Stimulated activated CD4-positive, alpha-beta T cell treated with anti-CD3 and anti-CD28 coated beads, Interleukin-1b, Interleukin-23, amount 100 ng/mL, for 1 hour (primary cell): ENCODE results near the gene SPTLC2.

Source experiments
- DNase-seq, 2 donors: peaks; one replicate each; pipeline ENCODE4 v3.0.0-alpha.2; 2020; ENCODE audit warnings: low read depth in 2 of 2

SPTLC2 gene

DNA sequence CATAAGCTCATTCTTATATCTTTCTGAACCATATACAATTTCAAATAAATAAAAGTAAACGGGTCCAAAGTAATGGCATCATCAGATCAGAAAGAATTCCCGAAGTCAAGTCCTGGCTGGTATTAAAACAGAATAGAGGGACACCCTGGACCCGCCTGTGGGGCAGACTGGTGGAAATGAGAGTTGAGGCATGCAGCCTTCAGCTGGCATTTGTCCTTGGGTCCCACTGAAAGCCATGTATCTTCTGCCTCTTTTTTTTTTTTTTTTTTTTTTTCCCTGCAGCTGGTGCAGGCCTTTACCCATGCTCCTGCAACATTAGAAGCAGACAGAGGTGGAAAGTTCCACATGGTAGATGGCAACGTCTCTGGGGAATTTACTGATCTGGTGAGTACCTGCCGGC lies 148.6 kb downstream of the SPTLC2 start:
- no peak for DNase-seq

DNA sequence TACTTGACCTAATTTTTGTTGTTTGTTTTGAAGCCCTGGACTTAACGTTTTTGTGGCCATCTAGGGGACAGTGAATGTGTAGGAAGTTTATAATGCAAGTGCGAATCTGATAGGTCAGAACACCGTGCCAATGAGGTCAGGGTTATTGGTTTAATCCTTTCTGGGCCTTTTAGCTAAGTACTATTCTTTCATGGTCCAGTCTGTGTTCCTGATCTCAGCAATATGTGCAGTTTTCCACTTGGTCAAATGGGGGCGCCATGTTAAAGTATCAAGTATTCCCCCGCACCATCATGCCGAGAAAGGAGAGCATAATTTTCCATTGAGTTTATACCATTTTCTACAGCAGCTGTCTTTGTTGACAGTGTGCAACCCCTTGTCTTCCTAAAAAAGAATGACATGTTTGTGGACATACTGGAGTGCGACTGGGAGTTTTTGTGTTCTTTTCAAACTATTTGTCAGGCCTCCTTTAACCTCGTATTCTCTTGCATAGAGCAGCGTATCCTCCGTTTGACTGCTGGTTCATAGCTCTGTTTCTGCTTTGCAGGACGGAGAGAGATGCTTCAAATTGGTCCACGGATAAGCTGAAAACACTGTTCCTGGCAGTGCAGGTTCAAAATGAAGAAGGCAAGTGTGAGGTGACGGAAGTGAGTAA lies 157.2 kb downstream of the SPTLC2 start:
- DNase-seq, result peak in 1 of 2 donors; percentile 30

DNA sequence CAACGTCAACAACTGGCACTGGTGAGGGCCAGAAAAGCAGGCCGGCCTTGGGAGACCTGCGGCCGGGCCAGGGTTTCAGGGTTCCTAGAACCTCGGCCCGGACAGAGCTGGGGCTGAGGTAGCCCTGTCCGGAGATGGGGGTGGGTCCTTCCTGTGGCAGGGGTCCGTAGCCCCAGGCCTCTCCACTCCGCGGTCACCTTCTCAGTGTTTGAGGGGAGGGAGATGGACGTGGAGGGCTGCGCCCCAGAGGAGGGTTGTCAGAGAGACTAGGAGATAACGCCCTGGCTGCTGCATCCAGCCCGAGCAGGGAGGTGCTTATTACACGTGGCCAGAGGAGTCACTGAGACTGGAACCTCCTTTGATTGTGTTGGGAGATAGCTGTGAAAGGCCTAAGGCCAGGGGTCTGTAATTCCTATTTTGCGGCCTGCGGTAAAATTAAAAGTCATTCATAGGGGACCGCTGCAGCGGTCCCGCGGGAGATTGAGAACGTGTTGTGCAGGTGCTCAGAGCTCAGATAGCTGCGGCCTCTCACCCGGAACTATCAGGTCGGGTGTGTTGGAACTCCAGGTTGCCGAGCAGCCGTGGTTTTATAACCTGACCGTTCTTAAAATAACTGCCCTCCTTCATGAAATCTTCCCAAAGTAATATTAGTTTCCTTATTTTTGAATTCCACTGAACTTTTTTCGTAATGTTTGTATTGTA lies 158.0 kb downstream of the SPTLC2 start:
- no peak for DNase-seq

DNA sequence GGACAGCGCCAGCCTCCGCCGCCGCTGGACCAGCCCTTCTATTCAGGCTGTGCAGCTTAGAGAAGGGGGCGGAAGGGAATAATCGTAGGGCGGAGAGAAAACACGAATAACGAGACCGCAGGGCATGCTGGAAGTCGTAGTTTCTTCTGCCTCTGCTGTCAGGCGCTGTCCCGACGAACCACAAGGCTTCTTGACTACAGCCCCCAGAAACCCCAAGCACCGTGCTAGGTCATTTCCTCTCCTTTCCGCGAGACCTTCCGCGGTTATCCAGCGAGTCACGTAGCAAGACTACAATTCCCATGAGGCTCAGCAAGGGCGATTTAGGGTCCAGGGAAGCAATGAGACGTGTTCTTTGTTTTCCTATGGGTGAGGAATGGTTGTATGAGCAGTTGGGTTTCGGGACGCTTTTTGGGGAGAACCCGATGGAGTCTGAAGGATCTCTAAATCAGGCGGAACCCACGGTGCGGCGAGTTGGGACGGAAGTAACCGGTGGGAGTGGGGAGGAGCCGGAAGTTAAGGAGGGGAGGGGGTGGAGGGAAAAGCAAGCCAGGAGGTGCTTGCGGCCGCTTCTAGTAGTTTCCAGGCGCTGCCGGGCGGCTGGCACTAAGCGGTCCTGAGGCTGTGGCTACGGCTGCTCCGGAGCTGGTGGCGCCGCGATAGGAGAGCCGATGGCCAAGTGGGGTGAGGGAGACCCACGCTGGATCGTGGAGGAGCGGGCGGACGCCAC lies 158.8 kb downstream of the SPTLC2 start, which contains the start of the genes AHSA1 and VIPAS39:
TSS of gene AHSA1 (plus strand) at position 572 of the 727 bp plus-strand sequence. CDS start at position 669, 97 bp downstream.
TSS of gene VIPAS39 (minus strand) at position 80 of the 727 bp plus-strand sequence. CDS start 3,499 bp downstream, outside the sequence.
- peak; percentile 67 to 76 for DNase-seq

DNA sequence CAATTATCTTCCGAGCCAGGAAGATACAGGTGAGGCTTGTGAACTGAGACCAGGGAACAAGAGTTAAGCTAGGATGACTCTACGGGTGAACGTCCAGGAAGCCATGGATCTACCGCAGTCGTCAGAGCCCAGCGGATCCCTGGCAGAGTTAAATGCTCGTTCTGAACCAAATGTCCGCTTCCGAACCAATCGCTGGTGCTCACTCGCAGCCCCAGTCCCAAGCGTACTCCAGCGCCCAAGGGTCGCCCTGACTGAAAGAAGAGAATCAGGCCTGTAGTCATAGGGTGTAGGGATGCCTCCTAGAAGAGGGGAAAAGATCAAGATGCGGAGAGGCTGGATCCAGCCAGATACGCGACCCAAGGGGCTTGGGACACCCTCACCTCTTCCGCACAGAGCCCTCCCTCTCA lies 159.3 kb downstream of the SPTLC2 start:
- DNase-seq, result no peak
